ENCODE measurements around the gene TBC1D14.

TBC1D14 gene

GRCh38 chr4:6932475-6932874, 22.8 kb downstream of the TBC1D14 start:
- in situ Hi-C loops (cut with HindIII; ENCODE audit: low pct_unique_long_range_greater_than_20kb, low sequenced_read_pairs), result no loop called here
- TF ChIP-seq JUND (IDR thresholded peaks at IDR 0.05; ENCODE audit: low read depth), result no peak

GRCh38 chr4:6932918-6933317, 23.3 kb downstream of the TBC1D14 start:
- no peak for TF ChIP-seq JUND (IDR thresholded peaks at IDR 0.05; ENCODE audit: low read depth)
- in situ Hi-C loops (cut with HindIII; ENCODE audit: low pct_unique_long_range_greater_than_20kb, low sequenced_read_pairs), result no loop called here
- DNase-seq (ENCODE audit: low read depth in 1 of 2, low spot score in 1 of 2), result no peak

More at GRCh38 chr4:6932475-6932874, 22.8 kb downstream of the TBC1D14 start:
- DNase-seq (ENCODE audit: low read depth in 1 of 2, low spot score in 1 of 2), result no peak

- no peak for TF ChIP-seq JUND (IDR thresholded peaks at IDR 0.05; ENCODE audit: low read depth)
- no peak for DNase-seq (ENCODE audit: low read depth in 1 of 2, low spot score in 1 of 2)
- in situ Hi-C loops (cut with HindIII; ENCODE audit: low pct_unique_long_range_greater_than_20kb, low sequenced_read_pairs), result no loop called here
Observed at GRCh38 chr4:6933691-6934430, 24.2 kb downstream of the TBC1D14 start.

GRCh38 chr4:6935965-6936364, 26.3 kb downstream of the TBC1D14 start:
- TF ChIP-seq JUND (IDR thresholded peaks at IDR 0.05; ENCODE audit: low read depth), result no peak
- DNase-seq (ENCODE audit: low read depth in 1 of 2, low spot score in 1 of 2), result no peak
- in situ Hi-C loops (cut with HindIII; ENCODE audit: low pct_unique_long_range_greater_than_20kb, low sequenced_read_pairs), result no loop called here

GRCh38 chr4:6937201-6937600, 27.6 kb downstream of the TBC1D14 start:
- DNase-seq (ENCODE audit: low read depth in 1 of 2, low spot score in 1 of 2), result no peak
- in situ Hi-C loops (cut with HindIII; ENCODE audit: low pct_unique_long_range_greater_than_20kb, low sequenced_read_pairs), result no loop called here
- TF ChIP-seq JUND (IDR thresholded peaks at IDR 0.05; ENCODE audit: low read depth), result no peak

- in situ Hi-C loops (cut with HindIII; ENCODE audit: low pct_unique_long_range_greater_than_20kb, low sequenced_read_pairs), result no loop called here
- no peak for TF ChIP-seq JUND (IDR thresholded peaks at IDR 0.05; ENCODE audit: low read depth)
- no peak for DNase-seq (ENCODE audit: low read depth in 1 of 2, low spot score in 1 of 2)
Observed at GRCh38 chr4:6937754-6938153, 28.1 kb downstream of the TBC1D14 start.

GRCh38 chr4:6938237-6938636, 28.6 kb downstream of the TBC1D14 start:
- no peak for DNase-seq (ENCODE audit: low read depth in 1 of 2, low spot score in 1 of 2)
- in situ Hi-C loops (cut with HindIII; ENCODE audit: low pct_unique_long_range_greater_than_20kb, low sequenced_read_pairs), result no loop called here
- TF ChIP-seq JUND (IDR thresholded peaks at IDR 0.05; ENCODE audit: low read depth), result no peak

GRCh38 chr4:6938647-6939271, 29.1 kb downstream of the TBC1D14 start:
- TF ChIP-seq JUND (IDR thresholded peaks at IDR 0.05; ENCODE audit: low read depth), result no peak
- in situ Hi-C loops (cut with HindIII; ENCODE audit: low pct_unique_long_range_greater_than_20kb, low sequenced_read_pairs), result no loop called here
- DNase-seq (ENCODE audit: low read depth in 1 of 2, low spot score in 1 of 2), result no peak

- TF ChIP-seq JUND (IDR thresholded peaks at IDR 0.05; ENCODE audit: low read depth), result no peak
- DNase-seq (ENCODE audit: low read depth in 1 of 2, low spot score in 1 of 2), result no peak
- in situ Hi-C loops (cut with HindIII; ENCODE audit: low pct_unique_long_range_greater_than_20kb, low sequenced_read_pairs), result no loop called here
Observed at GRCh38 chr4:6939761-6940743, 30.4 kb downstream of the TBC1D14 start.

- TF ChIP-seq JUND (IDR thresholded peaks at IDR 0.05; ENCODE audit: low read depth), result no peak
- in situ Hi-C loops (cut with HindIII; ENCODE audit: low pct_unique_long_range_greater_than_20kb, low sequenced_read_pairs), result no loop called here
- DNase-seq (ENCODE audit: low read depth in 1 of 2, low spot score in 1 of 2), result no peak
Observed at GRCh38 chr4:6940744-6941137, 31.1 kb downstream of the TBC1D14 start.

GRCh38 chr4:6941796-6942195, 32.2 kb downstream of the TBC1D14 start:
- in situ Hi-C loops (cut with HindIII; ENCODE audit: low pct_unique_long_range_greater_than_20kb, low sequenced_read_pairs), result no loop called here
- TF ChIP-seq JUND (IDR thresholded peaks at IDR 0.05; ENCODE audit: low read depth), result no peak
- DNase-seq (ENCODE audit: low read depth in 1 of 2, low spot score in 1 of 2), result no peak

GRCh38 chr4:6942238-6942800, 32.7 kb downstream of the TBC1D14 start:
- TF ChIP-seq JUND (IDR thresholded peaks at IDR 0.05; ENCODE audit: low read depth), result no peak
- in situ Hi-C loops (cut with HindIII; ENCODE audit: low pct_unique_long_range_greater_than_20kb, low sequenced_read_pairs), result no loop called here
- DNase-seq (ENCODE audit: low read depth in 1 of 2, low spot score in 1 of 2), result no peak

Data from T47D (cell line).